H1 (cell line): ENCODE measurements around the gene CRTAP. TPM values are rescaled to one million over a fixed set of nuclear protein-coding genes. Genes with fewer than 3 reads are reported as not detected.

Experiments used
- CTCF ChIA-PET: fragments of 300-600 bp; sonication (Branson Sonifier 250); formaldehyde crosslinking; loops from one replicate; lab custom pipeline; 2021; ENCODE audit not compliant: partially characterized antibody; lab: Charles Lee
- POLR2A ChIA-PET: fragments of 300-600 bp; sonication (Branson Sonifier 250); formaldehyde crosslinking; loops from one replicate; lab custom pipeline; 2021; ENCODE audit warnings: inconsistent platforms; ENCODE audit not compliant: partially characterized antibody; lab: Charles Lee
- DNase-seq, 2 experiments: peaks; one replicate each; pipeline versions ENCODE4 v3.0.0 to v3.0.0-alpha.2; 2010 to 2022; ENCODE audit warnings: low spot score in 2 of 2, low read depth in 1 of 2, mixed read lengths in 1 of 2
- FAIRE-seq: peaks from 2 replicates; lab custom pipeline; 2011; peaks lifted over from hg19 to GRCh38; lab: Jason Lieb, UNC
- H2AFZ ChIP-seq: 2 replicates; pipeline ENCODE4 v1.8.1; 2012; ENCODE audit warnings: low read length, inconsistent platforms
- H2AK5ac ChIP-seq: 2 replicates; pipeline ENCODE4 v1.6.1; 2013; ENCODE audit warnings: low read depth, low read length
- H2BK120ac ChIP-seq: replicated peaks from 2 replicates; pipeline ENCODE3; 2013; ENCODE audit warnings: low read depth, low read length, inconsistent platforms
- H2BK12ac ChIP-seq: 2 replicates; pipeline ENCODE4 v1.6.1; 2013; ENCODE audit warnings: low read depth, low read length
- H2BK15ac ChIP-seq: 2 replicates; pipeline ENCODE4 v1.6.1; 2013; ENCODE audit warnings: low read length
- H2BK20ac ChIP-seq: 2 replicates; pipeline ENCODE4 v1.6.1; 2013; ENCODE audit warnings: low read length
- H2BK5ac ChIP-seq: 2 replicates; pipeline ENCODE4 v1.6.1; 2013; ENCODE audit warnings: low read depth, low read length
- H3K14ac ChIP-seq: 2 replicates; pipeline ENCODE4 v1.6.1; 2013; ENCODE audit warnings: inconsistent platforms; ENCODE audit not compliant: insufficient read length
- H3K18ac ChIP-seq: 2 replicates; pipeline ENCODE4 v1.6.1; 2013; ENCODE audit warnings: low read length; ENCODE audit errors: extremely low read depth
- H3K23ac ChIP-seq: 2 replicates; pipeline ENCODE4 v1.6.1; 2013; ENCODE audit warnings: inconsistent platforms; ENCODE audit not compliant: insufficient read length
- H3K23me2 ChIP-seq: 2 replicates; pipeline ENCODE4 v1.6.1; 2013; ENCODE audit warnings: low read depth, low read length
- H3K27ac ChIP-seq: 2 replicates; pipeline ENCODE4 v1.6.1; 2011; ENCODE audit warnings: low read depth, low read length, inconsistent platforms
- H3K27me3 ChIP-seq, 4 experiments: replicated peaks in 1 of 4; 1 replicate in 1 of 4; 2 replicates in 3 of 4; pipeline versions ENCODE4 v1.6.1 to v1.8.1; 2011 to 2013; ENCODE audit warnings: low read length in 3 of 4, mild to moderate bottlenecking in 3 of 4, inconsistent platforms in 2 of 4, mixed read lengths in 2 of 4, moderate library complexity in 1 of 4; ENCODE audit not compliant: control insufficient read depth in 3 of 4, insufficient read depth in 3 of 4; ENCODE audit errors: extremely low read depth in 1 of 4
- H3K36me3 ChIP-seq, 4 experiments: 2 replicates each; pipeline versions ENCODE4 v1.6.1 to v1.8.1; 2011 to 2013; ENCODE audit warnings: mild to moderate bottlenecking in 4 of 4, low read length in 3 of 4, moderate library complexity in 2 of 4, control low read depth in 1 of 4, inconsistent platforms in 1 of 4; ENCODE audit not compliant: insufficient read depth in 4 of 4, control insufficient read depth in 2 of 4
- H3K4ac ChIP-seq: replicated peaks from 2 replicates; pipeline ENCODE3; 2013; ENCODE audit warnings: low read length, low read depth, mixed read lengths, inconsistent platforms; ENCODE audit not compliant: insufficient read length
- H3K4me1 ChIP-seq, 4 experiments: replicated peaks in 1 of 4; 1 replicate in 1 of 4; 2 replicates in 3 of 4; pipeline versions ENCODE4 v1.6.1 to v1.8.1; 2011 to 2013; ENCODE audit warnings: low read length in 3 of 4, inconsistent platforms in 2 of 4, mixed read lengths in 1 of 4; ENCODE audit not compliant: insufficient read depth in 4 of 4, control insufficient read depth in 3 of 4
- H3K4me2 ChIP-seq, 2 experiments: 2 replicates each; pipeline versions ENCODE4 v1.6.1 to v1.8.1; 2011 to 2013; ENCODE audit warnings: low read depth in 2 of 2, low read length in 2 of 2, control low read depth in 1 of 2, inconsistent platforms in 1 of 2, mild to moderate bottlenecking in 1 of 2; ENCODE audit not compliant: insufficient read depth in 1 of 2
- H3K4me3 ChIP-seq, 4 experiments: fragments of 200-600, 300-600 bp in 1 of 4; sonication (generic), shearing (Covaris generic), sonication (Bioruptor Twin) in 1 of 4; 2 replicates each; pipeline versions ENCODE4 v1.5.1 to v1.8.1; 2011 to 2016; ENCODE audit warnings: low read length in 4 of 4, low read depth in 3 of 4, control low read depth in 2 of 4, inconsistent platforms in 2 of 4, mild to moderate bottlenecking in 2 of 4, mixed read lengths in 1 of 4, moderate library complexity in 1 of 4; ENCODE audit not compliant: insufficient read depth in 2 of 4; ENCODE audit errors: extremely low read depth in 1 of 4
- H3K56ac ChIP-seq: replicated peaks from 2 replicates; pipeline ENCODE3; 2013; ENCODE audit warnings: low read depth, mild to moderate bottlenecking, mixed read lengths, low read length, inconsistent platforms; ENCODE audit not compliant: insufficient read length
- H3K79me1 ChIP-seq: 2 replicates; pipeline ENCODE4 v1.6.1; 2013; ENCODE audit warnings: low read depth, low read length, control low read depth
- H3K79me2 ChIP-seq, 2 experiments: 2 replicates each; pipeline versions ENCODE4 v1.6.1 to v1.8.1; 2012 to 2013; ENCODE audit warnings: low read length in 2 of 2, mild to moderate bottlenecking in 2 of 2, inconsistent platforms in 1 of 2; ENCODE audit not compliant: insufficient read depth in 2 of 2, control insufficient read depth in 1 of 2
- H3K9ac ChIP-seq, 4 experiments: replicated peaks in 1 of 4; 1 replicate in 1 of 4; 2 replicates in 3 of 4; pipeline versions ENCODE4 v1.6.1 to v1.8.1; 2011 to 2013; ENCODE audit warnings: low read depth in 3 of 4, low read length in 3 of 4, control low read depth in 2 of 4, mild to moderate bottlenecking in 2 of 4, moderate library complexity in 2 of 4, inconsistent platforms in 1 of 4; ENCODE audit errors: extremely low read depth in 1 of 4
- H3K9me3 ChIP-seq, 2 experiments: 2 replicates each; pipeline versions ENCODE4 v1.6.1 to v1.8.1; 2012 to 2013; ENCODE audit warnings: mild to moderate bottlenecking in 2 of 2, moderate library complexity in 2 of 2, control low read depth in 1 of 2, inconsistent platforms in 1 of 2, low read depth in 1 of 2, low read length in 1 of 2, mixed read lengths in 1 of 2; ENCODE audit not compliant: insufficient read depth in 2 of 2
- H4K20me1 ChIP-seq, 2 experiments: replicated peaks in 1 of 2; 2 replicates each; pipeline versions ENCODE3 to v1.8.1; 2011 to 2013; ENCODE audit warnings: inconsistent platforms in 2 of 2, low read length in 2 of 2, mild to moderate bottlenecking in 1 of 2; ENCODE audit not compliant: insufficient read depth in 2 of 2, control insufficient read depth in 1 of 2
- H4K5ac ChIP-seq: 2 replicates; pipeline ENCODE4 v1.6.1; 2013; ENCODE audit warnings: low read length, low read depth, mixed read lengths, inconsistent platforms; ENCODE audit not compliant: insufficient read length
- H4K8ac ChIP-seq: 2 replicates; pipeline ENCODE4 v1.8.0; 2013; ENCODE audit warnings: mild to moderate bottlenecking, moderate library complexity, low read length, inconsistent platforms; ENCODE audit not compliant: insufficient read depth; ENCODE audit errors: extremely low read depth
- H4K91ac ChIP-seq: replicated peaks from 2 replicates; pipeline ENCODE3; 2013; ENCODE audit warnings: low read length, mixed read lengths, inconsistent platforms; ENCODE audit not compliant: insufficient read length
- JUN ChIP-seq: IDR thresholded peaks from 2 replicates; pipeline ENCODE4 v1.6.1; 2011; ENCODE audit warnings: low read depth, mild to moderate bottlenecking, improper control_type of control experiment, low read length
- RAD21 ChIP-seq, 2 experiments: IDR thresholded peaks in 1 of 2; conservative IDR thresholded peaks in 1 of 2; 2 replicates each; pipeline ENCODE4 v1.6.1; 2011; ENCODE audit warnings: low read depth in 2 of 2, low read length in 2 of 2, improper control_type of control experiment in 1 of 2, inconsistent platforms in 1 of 2, mild to moderate bottlenecking in 1 of 2, moderate library complexity in 1 of 2
- SIRT6 ChIP-seq: IDR thresholded peaks from one replicate; pipeline ENCODE4 v1.7.1; 2012; ENCODE audit warnings: low read length, inconsistent platforms
- SP4 ChIP-seq: IDR thresholded peaks from 2 replicates; pipeline ENCODE4 v1.6.1; 2012; ENCODE audit warnings: low read length, inconsistent platforms
- SUZ12 ChIP-seq: fragments of 200-600 bp; sonication (generic); IDR thresholded peaks from 2 replicates; pipeline ENCODE4 v1.6.1; 2012; ENCODE audit warnings: mild to moderate bottlenecking, inconsistent platforms, low read length, moderate library complexity, mixed read lengths
- TBP ChIP-seq: IDR thresholded peaks from 2 replicates; pipeline ENCODE4 v1.6.1; 2011; ENCODE audit warnings: low read depth, low read length, improper control_type of control experiment
- WGBS, 2 experiments: shearing (Covaris generic) in 1 of 2; methylation state at CpG; one replicate each; pipeline versions ENCODE4 v1.1.6 to v1.1.7; 2013 to 2015; ENCODE audit warnings: low lambda C conversion rate in 2 of 2, mixed read lengths in 2 of 2, inconsistent platforms in 1 of 2, low coverage in 1 of 2, missing lambda C conversion rate in 1 of 2; ENCODE audit not compliant: insufficient replicate concordance in 2 of 2, insufficient coverage in 1 of 2, insufficient read length in 1 of 2; ENCODE audit errors: extremely low coverage in 1 of 2, missing lambda C conversion rate in 1 of 2; 5-methylcytosine and 5-hydroxymethylcytosine counted together
- long read RNA-seq, 2 experiments: library from RNA in 1 of 2; library from capped mRNA in 1 of 2; stranded (forward); transcript quantifications; one replicate each; pipeline ENCODE4 v2.0.0, GENCODE V29; 2021; ENCODE audit warnings: inconsistent platforms in 1 of 2
- polyA minus RNA-seq, 3 experiments: library from RNA; depleted of rRNA, polyadenylated mRNA; stranded (reverse); fragments of >200 nt; gene quantifications; 1 replicate in 2 of 3; 2 replicates in 1 of 3; pipeline ENCODE4 v1.2.3, GENCODE V29; 2011
- polyA plus RNA-seq, 7 experiments: library from polyadenylated mRNA; depleted of rRNA in 3 of 7; stranded (reverse) in 5 of 7; unstranded in 2 of 7; fragments of >200 nt in 5 of 7; fragments of 200-250 nt in 2 of 7; gene quantifications; 1 replicate in 5 of 7; 2 replicates in 1 of 7; 4 replicates in 1 of 7; pipeline versions ENCODE4 v1.2.1 to v1.2.3, GENCODE V29; 2011 to 2013; ENCODE audit warnings: missing spikeins in 2 of 7, mixed read lengths in 2 of 7
- total RNA-seq: library from RNA; stranded (reverse); fragmentation: NEBNext Ultra II Directional; extraction: Animal tissue kit (Norgen Biotek cat#: 25700); gene quantifications from 2 replicates; pipeline ENCODE4 v1.2.1, GENCODE V29; 2021
- TF ChIP-seq, protein P1 (sequence below): IDR thresholded peaks from 2 replicates; pipeline ENCODE4 v1.6.1; 2011; ENCODE audit warnings: low read depth, mild to moderate bottlenecking, low read length; ENCODE audit not compliant: insufficient read depth

The CRTAP gene
- 157 and 159 TPM in 2 replicates for total RNA-seq
- 168 and 188 TPM in 2 replicates for polyA plus RNA-seq (2011; rRNA removed)
- 160 TPM for polyA plus RNA-seq (2011; cell fraction: cytosol; rRNA removed)
- 94.8 TPM for polyA plus RNA-seq (2011; cell fraction: nucleus; rRNA removed)
- polyA plus RNA-seq (2012, experiment 1 of 2): 150 to 173 TPM (median 162 TPM) in 4 replicates
- polyA plus RNA-seq (2012, experiment 2 of 2): 124 TPM
- polyA plus RNA-seq (2013, experiment 1 of 2): 174 TPM
- polyA plus RNA-seq (2013, experiment 2 of 2): 191 TPM
- polyA minus RNA-seq (2011; rRNA and poly(A)+ RNA removed): 77.7 and 111 TPM in 2 replicates
- 81.2 TPM for polyA minus RNA-seq (2011; cell fraction: cytosol; rRNA and poly(A)+ RNA removed)
- polyA minus RNA-seq (2011; cell fraction: nucleus; rRNA and poly(A)+ RNA removed): 50.9 TPM
- long read RNA-seq, experiment 1, full-length matches to known transcripts: 35 of 127 reads
- long read RNA-seq, experiment 1, partial matches to known transcripts: 53 of 127 reads
- long read RNA-seq, experiment 1, other reads (novel, unspliced or antisense): 39 of 127 reads
- long read RNA-seq, experiment 2, partial matches to known transcripts: 2 of 13 reads
- long read RNA-seq, experiment 2, other reads (novel, unspliced or antisense): 11 of 13 reads

DNA sequence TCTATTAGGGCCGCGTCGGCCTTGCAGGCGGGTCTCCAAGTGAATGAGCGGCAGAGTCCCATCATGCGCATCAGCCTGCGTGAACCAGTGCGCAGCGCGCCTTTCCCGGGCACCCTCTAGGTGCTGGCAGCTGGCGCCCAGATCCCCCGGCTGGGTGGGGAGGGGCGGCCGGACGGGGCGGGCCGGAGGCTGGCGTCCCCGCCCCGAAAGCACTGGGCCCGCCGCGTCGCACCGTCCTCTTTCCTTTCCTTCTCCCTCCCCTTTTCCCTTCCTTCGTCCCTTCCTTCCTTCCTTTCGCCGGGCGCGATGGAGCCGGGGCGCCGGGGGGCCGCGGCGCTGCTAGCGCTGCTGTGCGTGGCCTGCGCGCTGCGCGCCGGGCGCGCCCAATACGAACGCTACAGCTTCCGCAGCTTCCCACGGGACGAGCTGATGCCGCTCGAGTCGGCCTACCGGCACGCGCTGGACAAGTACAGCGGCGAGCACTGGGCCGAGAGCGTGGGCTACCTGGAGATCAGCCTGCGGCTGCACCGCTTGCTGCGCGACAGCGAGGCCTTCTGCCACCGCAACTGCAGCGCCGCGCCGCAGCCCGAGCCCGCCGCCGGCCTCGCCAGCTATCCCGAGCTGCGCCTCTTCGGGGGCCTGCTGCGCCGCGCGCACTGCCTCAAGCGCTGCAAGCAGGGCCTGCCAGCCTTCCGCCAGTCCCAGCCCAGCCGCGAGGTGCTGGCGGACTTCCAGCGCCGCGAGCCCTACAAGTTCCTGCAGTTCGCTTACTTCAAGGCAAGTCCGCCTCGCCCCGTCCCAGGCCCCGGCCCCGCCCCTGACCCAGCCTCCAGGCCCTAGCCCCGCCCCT, at the start of gene CRTAP:
TSS of gene CRTAP (plus strand) at position 243 of the 850 bp plus-strand sequence. CDS start at position 307, 64 bp downstream.
- CTCF ChIA-PET: interaction anchor here (0.6 to 1.5 kb wide), 2 partner anchors 14 to 1348 kb away, joined by 4 to 5 read pairs; no protein-coding TSS in a partner anchor
- no peak within 1 kb of the TSS for H3K27ac ChIP-seq
- no peak for FAIRE-seq
- TF ChIP-seq JUN (no peak), SUZ12 (0 out of 2 replicates have a peak, but pooled peaks have one; percentile 30), SP4 (no peak), SIRT6 (no peak), RAD21 (IDR thresholded peaks at IDR 0.05 in 1 of 2, conservative IDR thresholded peaks at IDR 0.05 in 1 of 2; ENCODE audit: low read depth in 2 of 2, low read length in 2 of 2) (no peak), TBP (no peak)
- TF ChIP-seq, protein P1, sequence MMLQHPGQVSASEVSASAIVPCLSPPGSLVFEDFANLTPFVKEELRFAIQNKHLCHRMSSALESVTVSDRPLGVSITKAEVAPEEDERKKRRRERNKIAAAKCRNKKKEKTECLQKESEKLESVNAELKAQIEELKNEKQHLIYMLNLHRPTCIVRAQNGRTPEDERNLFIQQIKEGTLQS: no peak

More for the DNA sequence above, at the start of gene CRTAP:
- H3K9me3 ChIP-seq: peaks cover 0 to 3% of the 10 kb centered on the region in 2 experiments; a peak in 1 of 4 replicates
- H4K8ac ChIP-seq: peak within 1 kb of the TSS; percentile 92
- peaks cover 0 to 4% of the 10 kb centered on the region in 2 experiments; a peak in 2 of 4 replicates for H3K79me2 ChIP-seq
- no peak within 1 kb of the TSS for H2BK120ac ChIP-seq
- H2AK5ac ChIP-seq: no peak within 1 kb of the TSS
- peak within 1 kb of the TSS; percentile 80; the same call in 1 of the 2 replicates for H2AFZ ChIP-seq
- peak within 1 kb of the TSS; percentile 66 to 98 (median 70) for H3K4me3 ChIP-seq
- no peaks in the 10 kb centered on the region for H3K27me3 ChIP-seq
- H4K20me1 ChIP-seq: peaks cover 3 to 5% of the 10 kb centered on the region in 2 experiments
- no peak within 1 kb of the TSS for H3K56ac ChIP-seq
- peak within 1 kb of the TSS; percentile 92; the same call in 1 of the 2 replicates for H2BK15ac ChIP-seq
- peak within 1 kb of the TSS; percentile 95 for H3K18ac ChIP-seq
- H3K36me3 ChIP-seq: no peaks in the 10 kb centered on the region; a peak in 1 of 8 replicates
- no peak within 1 kb of the TSS for H2BK20ac ChIP-seq
- peak within 1 kb of the TSS; percentile 52 for H4K91ac ChIP-seq
- POLR2A ChIA-PET: interaction anchor here (0.9 to 1.0 kb wide), 2 partner anchors 16 to 39 kb away, joined by 4 to 6 read pairs; no protein-coding TSS in a partner anchor
- no peak within 1 kb of the TSS; the same call in 1 of the 2 replicates for H2BK5ac ChIP-seq
- H3K4me2 ChIP-seq: peak within 1 kb of the TSS; percentile 69 to 89
- peaks cover 0 to 5% (median 3%) of the 10 kb centered on the region in 4 experiments; a peak in 5 of 7 replicates for H3K4me1 ChIP-seq
- peak within 1 kb of the TSS; percentile 72 for H3K4ac ChIP-seq
- peak within 1 kb of the TSS; percentile 89 for H4K5ac ChIP-seq
- peak within 1 kb of the TSS; percentile 46 to 65 (median 61); a peak in 6 of 7 replicates for H3K9ac ChIP-seq
- WGBS, 2 experiments: 1% methylated on average over 74 of the region's 98 CpGs; no CpG with 5 or more reads in 1 of the 2 experiments
- H3K14ac ChIP-seq: no peak within 1 kb of the TSS
- H3K23ac ChIP-seq: no peak within 1 kb of the TSS
- DNase-seq: peak; percentile 82 to 96
- H3K79me1 ChIP-seq: peaks cover 5% of the 10 kb centered on the region; the same call in 1 of the 2 replicates
- peaks cover 10% of the 10 kb centered on the region for H3K23me2 ChIP-seq
- H2BK12ac ChIP-seq: peak within 1 kb of the TSS; percentile 90; the same call in 1 of the 2 replicates
